Lung (tissue), 12 donors: ENCODE results near the gene IL11RA. TPM values are rescaled to one million over a fixed set of nuclear protein-coding genes. Genes with fewer than 3 reads are reported as not detected.
A peak's percentile ranks its signal among the peaks of the same experiment; 100 is the strongest.

Source experiments
- ATAC-seq: fragments of 200-7000 bp; cut with Tn5 transposase; one replicate; pipeline ENCODE4 v1.9.1; 2020; ENCODE audit warnings: moderate number of reproducible peaks; ENCODE audit not compliant: insufficient read depth, low FRiP score
- DNase-seq, 3 donors: peaks; one replicate each; pipeline ENCODE4 v3.0.0-alpha.2; 2013 to 2017
- H3K27ac ChIP-seq, 2 donors: one replicate each; pipeline ENCODE4 v1.5.1; 2013; ENCODE audit warnings: mild to moderate bottlenecking in 2 of 2, moderate library complexity in 2 of 2, control low read depth in 1 of 2, inconsistent platforms in 1 of 2, low read depth in 1 of 2, low read length in 1 of 2
- H3K27me3 ChIP-seq, 3 donors: one replicate each; pipeline ENCODE4 v1.5.1; 2013; ENCODE audit warnings: low read length in 2 of 3; ENCODE audit not compliant: control insufficient read depth in 3 of 3, insufficient read depth in 3 of 3
- H3K36me3 ChIP-seq, 4 donors: one replicate each; pipeline ENCODE4 v1.5.1; 2013; ENCODE audit warnings: low read length in 4 of 4, mild to moderate bottlenecking in 1 of 4, moderate library complexity in 1 of 4; ENCODE audit not compliant: control insufficient read depth in 4 of 4, insufficient read depth in 4 of 4
- H3K4me1 ChIP-seq, 5 donors: one replicate each; pipeline ENCODE4 v1.5.1; 2013; ENCODE audit warnings: low read length in 5 of 5, mild to moderate bottlenecking in 2 of 5, moderate library complexity in 1 of 5; ENCODE audit not compliant: control insufficient read depth in 5 of 5, insufficient read depth in 5 of 5
- H3K4me3 ChIP-seq: one replicate; pipeline ENCODE4 v1.5.1; 2013; ENCODE audit warnings: mild to moderate bottlenecking, control low read depth, moderate library complexity
- H3K9ac ChIP-seq, 2 donors: one replicate each; pipeline ENCODE4 v1.5.1; 2013; ENCODE audit warnings: low read length in 2 of 2, control low read depth in 1 of 2; ENCODE audit not compliant: insufficient read depth in 1 of 2
- H3K9me3 ChIP-seq, 4 donors: one replicate each; pipeline ENCODE4 v1.5.1; 2013; ENCODE audit warnings: low read length in 3 of 4, mild to moderate bottlenecking in 1 of 4, moderate library complexity in 1 of 4; ENCODE audit not compliant: control insufficient read depth in 4 of 4, insufficient read depth in 3 of 4
- CTCF ChIP-seq: IDR thresholded peaks from 2 replicates; pipeline ENCODE4 v1.5.1; 2012; ENCODE audit warnings: mild to moderate bottlenecking; ENCODE audit errors: control extremely low read depth, extremely low read depth
- WGBS, 2 donors: extraction: QIAGEN DNeasy Blood & Tissue Kit; methylation state at CpG; one replicate each; pipeline ENCODE4 v1.1.7; 2013; 5-methylcytosine and 5-hydroxymethylcytosine counted together
- polyA plus RNA-seq, 2 donors: library from polyadenylated mRNA; stranded (reverse); fragments of 200-250 nt; gene quantifications; one replicate each; pipeline ENCODE4 v1.2.1, GENCODE V29; 2013
- total RNA-seq, 2 donors: library from RNA; depleted of rRNA in 1 of 2; stranded (reverse); fragments of >200 nt in 1 of 2; gene quantifications; one replicate each; pipeline ENCODE4 v1.2.1, GENCODE V29; 2014 to 2021
- donor health status: control.
- donor health status: control.
- donor health status: Bipolar disorder and iron deficiency.
- donor health status: healthy.
- donor health status: DM: yes; HTN: yes; CAD: no.

Gene IL11RA
- total and polyA plus RNA-seq, 4 donors = 5.5 to 30.5 (median 12.6) TPM

- Histone ChIP-seq H3K9me3 (no peaks in the 10 kb centered on the region), H3K4me1 (peaks cover 0 to 4% (median 0%) of the 10 kb centered on the region in 5 donors), H3K4me3 (no peak overlapping the region), H3K27me3 (no peaks in the 10 kb centered on the region), H3K27ac (no peak overlapping the region), H3K9ac (no peak overlapping the region), H3K36me3 (no peaks in the 10 kb centered on the region)
- DNase-seq (peak in 1 of 3 donors; percentile 2), ATAC-seq (no peak)
- 85 to 88% methylated on average over 8 of the region's 8 CpGs for WGBS, 2 donors
- no peak for TF ChIP-seq CTCF
Measured at GRCh38 chr9:34689512-34689911, 37.5 kb downstream of the IL11RA start.

- Histone ChIP-seq H3K9ac (no peak within 1 kb of the TSS), H3K27ac (no peak within 1 kb of the TSS), H3K36me3 (no peaks in the 10 kb centered on the region), H3K4me1 (peaks cover 0 to 4% (median 0%) of the 10 kb centered on the region in 5 donors), H3K27me3 (no peaks in the 10 kb centered on the region), H3K9me3 (no peaks in the 10 kb centered on the region), H3K4me3 (no peak within 1 kb of the TSS)
- DNase-seq (peak in 1 of 3 donors; percentile 26), ATAC-seq (peak; percentile 32)
- TF ChIP-seq CTCF = no peak
- 42 to 56% methylated on average over 6 of the region's 6 CpGs for WGBS, 2 donors
Measured at GRCh38 chr9:34690983-34691935, 39.3 kb downstream of the IL11RA start, which contains the start of gene CCL19. Gene CCL19, minus strand, starts transcription at chr9:34691276. Its CDS starts 137 bp downstream, at chr9:34691139.

GRCh38 chr9:34691936-34692315 is 39.9 kb downstream of the IL11RA start:
- no peak overlapping the region for H3K9ac ChIP-seq
- H3K4me3 ChIP-seq = no peak overlapping the region
- no peak for TF ChIP-seq CTCF
- no peaks in the 10 kb centered on the region for H3K9me3 ChIP-seq
- H3K27ac ChIP-seq = no peak overlapping the region
- DNase-seq (no peak), ATAC-seq (no peak)
- H3K4me1 ChIP-seq = peaks cover 0 to 4% (median 0%) of the 10 kb centered on the region in 5 donors
- 65 to 70% methylated on average over 5 of the region's 5 CpGs for WGBS, 2 donors
- no peaks in the 10 kb centered on the region for H3K36me3 ChIP-seq
- no peaks in the 10 kb centered on the region for H3K27me3 ChIP-seq
